Measurements from ENCODE around the gene ITPR1. TPM values are rescaled to one million over a fixed set of nuclear protein-coding genes. Genes with fewer than 3 reads are reported as not detected.

ITPR1 gene
- polyA plus RNA-seq, 6 donors from 2014 or later: 54.8 to 110 (median 87.3) TPM

DNA sequence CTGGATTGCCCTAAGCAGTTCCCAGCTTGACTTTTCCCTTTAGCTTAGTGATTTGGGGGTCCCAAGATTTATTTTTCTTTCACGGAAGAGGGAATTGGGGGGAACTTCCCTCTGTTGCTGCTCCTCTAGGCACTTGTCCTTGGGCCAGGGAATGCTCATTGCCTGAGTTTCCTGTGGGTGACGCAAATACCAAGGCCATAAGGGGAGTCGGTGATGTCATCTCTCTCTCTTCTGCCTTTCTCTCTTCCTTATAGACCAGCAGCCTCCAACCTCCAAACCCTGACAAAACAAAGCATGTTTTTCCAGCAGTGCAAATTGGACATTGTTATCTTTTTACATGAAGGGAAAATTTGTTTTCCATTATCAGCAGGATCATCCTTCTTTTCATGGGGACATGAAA, 120.2 kb downstream of the ITPR1 start:
- DNase-seq (no peak), ATAC-seq (ENCODE audit: low read depth in 2 of 2) (no peak)
- Mint-ChIP-seq H3K4me3 (no peak overlapping the region), H3K36me3 (peaks cover 4 to 14% of the 10 kb centered on the region in 2 donors), H3K9me3 (no peaks in the 10 kb centered on the region), H3K27me3 (no peaks in the 10 kb centered on the region), H3K4me1 (peaks cover 41 to 70% (median 49%) of the 10 kb centered on the region in 3 donors), H3K27ac (peak overlapping the region in 4 of 6 donors; percentile 9 to 74 (median 30))

- Mint-ChIP-seq H3K4me1 (peaks cover 46 to 70% (median 54%) of the 10 kb centered on the region in 3 donors), H3K27ac (peak overlapping the region in 2 of 6 donors; percentile 32 to 36), H3K4me3 (no peak overlapping the region), H3K9me3 (no peaks in the 10 kb centered on the region), H3K36me3 (peaks cover 11 to 13% of the 10 kb centered on the region in 2 donors), H3K27me3 (no peaks in the 10 kb centered on the region)
- ATAC-seq (ENCODE audit: low read depth in 2 of 2) (no peak), DNase-seq (no peak)
These were observed 120.9 kb downstream of the ITPR1 start for GRCh38 chr3:4614070-4614469.

DNA sequence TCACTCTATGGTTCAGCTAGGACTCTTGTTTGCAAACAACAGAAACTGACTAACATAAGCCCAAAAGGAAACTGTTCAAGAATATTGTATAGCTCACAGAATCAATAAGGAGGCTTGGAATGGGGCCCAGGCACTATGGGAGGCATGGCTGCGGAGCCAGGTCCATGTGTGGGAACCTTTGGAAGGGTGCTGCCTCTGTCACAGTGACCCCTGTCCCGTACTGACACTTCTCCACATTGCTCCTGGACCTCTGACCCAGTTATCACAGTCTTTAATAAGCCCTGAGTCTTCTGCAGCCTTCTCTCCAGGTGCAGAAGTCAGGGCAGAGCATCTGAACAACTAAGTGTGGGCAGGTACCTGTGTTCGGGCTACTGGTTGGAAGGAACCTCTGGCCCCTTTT, 121.8 kb downstream of the ITPR1 start:
- H3K4me1 Mint-ChIP-seq: peaks cover 46 to 67% (median 54%) of the 10 kb centered on the region in 3 donors
- H3K27me3 Mint-ChIP-seq: no peaks in the 10 kb centered on the region
- H3K36me3 Mint-ChIP-seq: peaks cover 5 to 13% of the 10 kb centered on the region in 2 donors
- ATAC-seq (ENCODE audit: low read depth in 2 of 2): no peak
- peak overlapping the region in 3 of 6 donors; percentile 15 to 37 (median 36) for H3K27ac Mint-ChIP-seq
- H3K9me3 Mint-ChIP-seq: no peaks in the 10 kb centered on the region
- no peak overlapping the region for H3K4me3 Mint-ChIP-seq
- DNase-seq: no peak

DNA sequence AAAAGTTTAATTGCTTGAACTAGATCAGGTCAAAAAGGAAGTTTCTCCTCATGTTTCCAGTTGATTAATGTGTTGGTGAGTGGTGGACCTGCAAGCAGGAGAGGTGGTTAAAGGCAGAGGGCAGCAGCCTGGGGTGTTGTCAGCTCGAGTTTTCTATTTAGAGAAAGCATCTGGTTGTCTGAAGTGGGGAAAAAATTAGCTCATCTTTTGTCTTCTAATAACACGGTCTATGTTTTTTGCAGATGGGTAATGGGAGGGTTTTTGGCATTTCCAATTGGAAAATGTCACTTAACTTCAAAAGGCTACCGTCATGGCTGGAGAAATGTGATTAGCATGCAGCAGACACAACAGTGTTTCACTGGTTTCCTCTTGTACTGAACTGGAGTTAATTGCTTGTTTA, 122.6 kb downstream of the ITPR1 start:
- Mint-ChIP-seq H3K9me3 (peaks cover under 1 to 4% (median 2%) of the 10 kb centered on the region in 7 donors), H3K27me3 (no peaks in the 10 kb centered on the region), H3K27ac (peak overlapping the region in 2 of 6 donors; percentile 31 to 89), H3K4me3 (no peak overlapping the region), H3K4me1 (peaks cover 45 to 69% (median 59%) of the 10 kb centered on the region in 3 donors), H3K36me3 (peaks cover 9 to 19% of the 10 kb centered on the region in 2 donors)
- DNase-seq (no peak), ATAC-seq (ENCODE audit: low read depth in 2 of 2) (no peak)

- Mint-ChIP-seq H3K9me3 (peaks cover 4 to 9% (median 7%) of the 10 kb centered on the region in 7 donors), H3K4me3 (no peak overlapping the region), H3K27me3 (no peaks in the 10 kb centered on the region), H3K4me1 (peaks cover 37 to 52% (median 49%) of the 10 kb centered on the region in 3 donors), H3K27ac (peak overlapping the region in 3 of 6 donors; percentile 36 to 81 (median 72)), H3K36me3 (peaks cover 23 to 25% of the 10 kb centered on the region in 2 donors)
- ATAC-seq (ENCODE audit: low read depth in 2 of 2) (no peak), DNase-seq (no peak)
These were observed 130.4 kb downstream of the ITPR1 start for GRCh38 chr3:4623421-4623999.

DNA sequence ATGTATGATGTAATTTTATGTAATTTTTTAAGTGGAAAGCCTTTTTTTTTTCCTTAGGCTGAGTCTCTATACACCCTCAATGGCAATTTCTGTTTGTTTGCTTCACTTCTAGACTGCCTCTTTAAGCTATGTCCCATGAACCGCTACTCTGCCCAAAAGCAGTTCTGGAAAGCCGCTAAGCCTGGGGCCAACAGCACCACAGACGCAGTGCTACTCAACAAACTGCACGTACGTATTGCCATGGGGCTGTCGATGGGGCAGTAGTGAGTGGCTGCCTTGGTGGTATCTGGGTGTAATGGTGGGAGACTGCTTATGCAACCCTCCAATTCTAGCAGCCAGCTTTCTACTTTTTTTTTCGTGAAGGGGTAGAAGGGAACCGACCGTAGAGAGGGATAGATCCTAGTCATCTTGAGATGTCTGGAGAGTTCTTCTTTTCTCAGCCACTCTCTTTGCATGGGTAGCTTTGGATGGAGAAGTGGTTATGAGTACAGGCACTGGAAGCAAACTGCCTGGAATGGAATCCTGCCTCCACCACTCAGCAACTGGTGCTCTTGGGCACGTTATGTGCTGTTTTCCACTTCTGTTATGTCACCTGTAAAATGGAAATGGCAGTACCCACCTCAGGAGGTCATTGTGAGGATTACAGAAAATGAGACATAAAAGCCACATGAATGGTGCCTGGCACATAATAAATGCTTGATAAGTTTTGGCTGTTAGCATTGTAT, 134.7 kb downstream of the ITPR1 start:
- peaks cover 19 to 28% (median 21%) of the 10 kb centered on the region in 3 donors for H3K4me1 Mint-ChIP-seq
- H3K4me3 Mint-ChIP-seq: no peak overlapping the region
- no peaks in the 10 kb centered on the region for H3K9me3 Mint-ChIP-seq
- no peaks in the 10 kb centered on the region for H3K36me3 Mint-ChIP-seq
- no peaks in the 10 kb centered on the region for H3K27me3 Mint-ChIP-seq
- no peak for ATAC-seq (ENCODE audit: low read depth in 2 of 2)
- no peak for DNase-seq
- H3K27ac Mint-ChIP-seq: peak overlapping the region in 1 of 6 donors; percentile 86

- peak overlapping the region in 2 of 6 donors; percentile 9 to 31 for H3K27ac Mint-ChIP-seq
- DNase-seq (no peak), ATAC-seq (ENCODE audit: low read depth in 2 of 2) (no peak)
- H3K4me1 Mint-ChIP-seq: peaks cover 20 to 25% (median 25%) of the 10 kb centered on the region in 3 donors
- H3K9me3 Mint-ChIP-seq: no peaks in the 10 kb centered on the region
- no peak overlapping the region for H3K4me3 Mint-ChIP-seq
- H3K36me3 Mint-ChIP-seq: no peaks in the 10 kb centered on the region
- H3K27me3 Mint-ChIP-seq: no peaks in the 10 kb centered on the region
These were observed 136.2 kb downstream of the ITPR1 start for GRCh38 chr3:4629095-4630007.

- DNase-seq (peak; percentile 25), ATAC-seq (ENCODE audit: low read depth in 2 of 2) (peak; percentile 51 to 59)
- H3K27me3 Mint-ChIP-seq: no peaks in the 10 kb centered on the region
- H3K4me1 Mint-ChIP-seq: peaks cover 19 to 25% (median 21%) of the 10 kb centered on the region in 3 donors
- H3K4me3 Mint-ChIP-seq: no peak overlapping the region
- no peaks in the 10 kb centered on the region for H3K36me3 Mint-ChIP-seq
- H3K27ac Mint-ChIP-seq: peak overlapping the region; percentile 0 to 70 (median 16)
- no peaks in the 10 kb centered on the region for H3K9me3 Mint-ChIP-seq
These were observed 140.2 kb downstream of the ITPR1 start for GRCh38 chr3:4633078-4634004.

- no peak overlapping the region for H3K4me3 Mint-ChIP-seq
- H3K27ac Mint-ChIP-seq: peak overlapping the region in 3 of 6 donors; percentile 33 to 86 (median 59)
- ATAC-seq (ENCODE audit: low read depth in 2 of 2) (no peak), DNase-seq (no peak)
- H3K27me3 Mint-ChIP-seq: no peaks in the 10 kb centered on the region
- no peaks in the 10 kb centered on the region for H3K9me3 Mint-ChIP-seq
- no peaks in the 10 kb centered on the region for H3K36me3 Mint-ChIP-seq
- H3K4me1 Mint-ChIP-seq: peaks cover 16 to 20% (median 19%) of the 10 kb centered on the region in 3 donors
These were observed 141.7 kb downstream of the ITPR1 start for GRCh38 chr3:4634894-4635293.

GRCh38 chr3:4637265-4637664, 144.1 kb downstream of the ITPR1 start:
- H3K4me1 Mint-ChIP-seq: peaks cover 13 to 16% (median 14%) of the 10 kb centered on the region in 3 donors
- H3K4me3 Mint-ChIP-seq: no peak overlapping the region
- peaks cover 8 to 9% of the 10 kb centered on the region in 2 donors for H3K36me3 Mint-ChIP-seq
- H3K27me3 Mint-ChIP-seq: no peaks in the 10 kb centered on the region
- no peak for ATAC-seq (ENCODE audit: low read depth in 2 of 2)
- H3K27ac Mint-ChIP-seq: peak overlapping the region in 3 of 6 donors; percentile 6 to 79 (median 74)
- no peak for DNase-seq
- H3K9me3 Mint-ChIP-seq: no peaks in the 10 kb centered on the region

DNA sequence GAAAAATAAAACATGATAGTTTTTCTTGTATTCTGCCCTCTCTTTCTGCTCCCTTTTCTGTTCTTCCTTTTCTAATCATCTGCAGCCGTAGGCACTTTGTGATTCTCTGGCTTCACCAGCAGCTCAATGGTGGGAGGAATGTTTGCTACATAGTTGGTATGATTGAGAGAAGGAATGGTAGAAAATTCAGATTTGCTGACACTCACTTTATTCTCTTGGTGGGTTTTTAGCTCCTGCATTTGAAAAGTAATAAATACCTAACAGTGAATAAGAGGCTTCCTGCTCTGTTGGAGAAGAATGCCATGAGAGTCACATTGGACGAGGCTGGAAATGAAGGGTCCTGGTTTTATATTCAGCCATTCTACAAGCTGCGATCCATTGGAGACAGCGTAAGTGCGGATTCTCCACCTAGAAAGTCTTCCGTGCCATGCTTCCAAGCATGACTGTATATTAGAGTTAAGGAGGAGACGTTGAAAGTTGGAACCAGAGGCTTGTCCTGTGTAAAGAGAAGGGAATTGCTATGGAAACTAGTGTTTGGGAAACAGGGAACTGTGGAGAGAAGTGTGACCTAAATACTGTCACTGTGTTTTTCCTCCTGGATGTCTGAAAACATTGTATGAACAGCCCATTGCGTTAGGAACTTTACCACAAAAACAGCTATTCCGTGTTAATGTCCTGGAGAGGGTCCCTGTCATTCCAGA, 148.9 kb downstream of the ITPR1 start:
- Mint-ChIP-seq H3K27ac (peak overlapping the region in 1 of 6 donors; percentile 68), H3K27me3 (no peaks in the 10 kb centered on the region), H3K9me3 (no peaks in the 10 kb centered on the region), H3K4me3 (no peak overlapping the region), H3K36me3 (peaks cover 25 to 32% of the 10 kb centered on the region in 2 donors), H3K4me1 (peaks cover 0 to 4% (median 0%) of the 10 kb centered on the region in 3 donors)
- no peak for ATAC-seq (ENCODE audit: low read depth in 2 of 2)
- no peak for DNase-seq

DNA sequence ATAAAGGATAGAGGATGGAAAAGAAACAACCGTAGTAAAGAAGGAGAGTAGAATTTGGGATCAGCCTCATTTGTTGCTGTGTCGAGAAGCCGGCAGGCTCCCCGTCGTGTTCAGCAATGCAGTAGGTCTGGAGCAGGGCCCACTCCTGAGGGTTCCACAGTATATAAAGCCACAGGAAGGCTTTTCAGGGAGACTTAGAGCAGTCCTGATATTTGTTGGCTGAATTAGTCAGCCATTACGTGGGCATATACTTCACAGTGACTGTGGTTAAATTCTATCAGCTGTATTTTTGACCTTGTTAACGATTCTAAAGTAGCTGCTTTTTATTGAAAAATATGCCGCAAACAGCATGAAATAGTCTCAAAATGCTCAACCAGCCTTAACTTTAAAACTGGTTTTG, 149.5 kb downstream of the ITPR1 start:
- H3K9me3 Mint-ChIP-seq: no peaks in the 10 kb centered on the region
- ATAC-seq (ENCODE audit: low read depth in 2 of 2) (no peak), DNase-seq (no peak)
- H3K36me3 Mint-ChIP-seq: peaks cover 31 to 38% of the 10 kb centered on the region in 2 donors
- H3K27me3 Mint-ChIP-seq: no peaks in the 10 kb centered on the region
- peak overlapping the region in 1 of 6 donors; percentile 68 for H3K27ac Mint-ChIP-seq
- H3K4me3 Mint-ChIP-seq: no peak overlapping the region
- peaks cover 0 to 4% (median 0%) of the 10 kb centered on the region in 3 donors for H3K4me1 Mint-ChIP-seq

Data from naive B cell (primary cell).